ENCODE data around the gene DNPH1.

DNPH1 gene

GRCh38 chr6:43219814-43220213, 9.5 kb downstream of the DNPH1 start:
- TF ChIP-seq CTCF (IDR thresholded peaks at IDR 0.05; ENCODE audit: insufficient read depth, missing control alignments): no peak
- no peak for DNase-seq (ENCODE audit: insufficient read length, low spot score)
- no peak for FAIRE-seq

GRCh38 chr6:43219119-43219518, 10.2 kb downstream of the DNPH1 start:
- TF ChIP-seq CTCF (IDR thresholded peaks at IDR 0.05; ENCODE audit: insufficient read depth, missing control alignments): no peak
- FAIRE-seq (no peak), DNase-seq (ENCODE audit: insufficient read length, low spot score) (no peak)

- no peak for TF ChIP-seq CTCF (IDR thresholded peaks at IDR 0.05; ENCODE audit: insufficient read depth, missing control alignments)
- no peak for DNase-seq (ENCODE audit: insufficient read length, low spot score)
- FAIRE-seq: no peak
Measured at GRCh38 chr6:43217351-43217750, 11.9 kb downstream of the DNPH1 start.

GRCh38 chr6:43216200-43216599, 13.1 kb downstream of the DNPH1 start:
- FAIRE-seq: no peak
- TF ChIP-seq CTCF (IDR thresholded peaks at IDR 0.05; ENCODE audit: insufficient read depth, missing control alignments): no peak
- DNase-seq (ENCODE audit: insufficient read length, low spot score): no peak

GRCh38 chr6:43215066-43215465, 14.2 kb downstream of the DNPH1 start:
- no peak for FAIRE-seq
- DNase-seq (ENCODE audit: insufficient read length, low spot score): no peak
- no peak for TF ChIP-seq CTCF (IDR thresholded peaks at IDR 0.05; ENCODE audit: insufficient read depth, missing control alignments)

- DNase-seq (ENCODE audit: insufficient read length, low spot score): no peak
- no peak for FAIRE-seq
- no peak for TF ChIP-seq CTCF (IDR thresholded peaks at IDR 0.05; ENCODE audit: insufficient read depth, missing control alignments)
Measured at GRCh38 chr6:43213431-43213830, 15.8 kb downstream of the DNPH1 start.

GRCh38 chr6:43211955-43212354, 17.3 kb downstream of the DNPH1 start:
- TF ChIP-seq CTCF (IDR thresholded peaks at IDR 0.05; ENCODE audit: insufficient read depth, missing control alignments): no peak
- FAIRE-seq (no peak), DNase-seq (ENCODE audit: insufficient read length, low spot score) (no peak)

All from D721Med (cell line).